Natural killer cell treated with Interleukin-12 subunit alpha and Interleukin-12 subunit beta and Interleukin-15 and Interleukin-18, amount 100 ng/mL, for 72 hours (primary cell): ENCODE measurements around the gene SND1. TPM values are rescaled to one million over a fixed set of nuclear protein-coding genes. Genes with fewer than 3 reads are reported as not detected.
A peak's percentile ranks its signal among the peaks of the same experiment; 100 is the strongest.

ENCODE experiments used
- ATAC-seq, 2 donors: fragments of 150-1000 bp; cut with Tn5 transposase in 1 of 2; sonication (Bioruptor Pico), chemical (Tn5 transposase) in 1 of 2; 2 replicates each; pipeline ENCODE4 v1.10.0; 2021
- DNase-seq: peaks from one replicate; pipeline ENCODE4 v3.0.0; 2022; ENCODE audit warnings: low spot score
- H3K27ac Mint-ChIP-seq, 2 donors: 1 replicate in 1 of 2; 2 replicates in 1 of 2; pipeline ENCODE4 v1.8.0; 2022; ENCODE audit warnings: mixed read lengths in 2 of 2, mild to moderate bottlenecking in 1 of 2, moderate library complexity in 1 of 2
- H3K27me3 Mint-ChIP-seq, 2 donors: 1 replicate in 1 of 2; 2 replicates in 1 of 2; pipeline ENCODE4 v1.8.0; 2022; ENCODE audit warnings: mixed read lengths in 2 of 2
- H3K36me3 Mint-ChIP-seq: one replicate; pipeline ENCODE4 v1.8.0; 2022; ENCODE audit warnings: mixed read lengths
- H3K4me1 Mint-ChIP-seq, 2 donors: 1 replicate in 1 of 2; 2 replicates in 1 of 2; pipeline ENCODE4 v1.8.0; 2022; ENCODE audit warnings: low read depth in 2 of 2, mixed read lengths in 2 of 2, mild to moderate bottlenecking in 1 of 2
- H3K4me3 Mint-ChIP-seq: one replicate; pipeline ENCODE4 v1.8.0; 2022; ENCODE audit warnings: mixed read lengths
- H3K9me3 Mint-ChIP-seq: 2 replicates; pipeline ENCODE4 v1.8.0; 2022; ENCODE audit warnings: mixed read lengths
- total RNA-seq, 2 donors: library from RNA; stranded (reverse); gene quantifications; one replicate each; pipeline ENCODE4 v1.2.3, GENCODE V29; 2022

Gene SND1
- total RNA-seq, 2 donors from 2014 or later: 311 to 347 TPM

DNA sequence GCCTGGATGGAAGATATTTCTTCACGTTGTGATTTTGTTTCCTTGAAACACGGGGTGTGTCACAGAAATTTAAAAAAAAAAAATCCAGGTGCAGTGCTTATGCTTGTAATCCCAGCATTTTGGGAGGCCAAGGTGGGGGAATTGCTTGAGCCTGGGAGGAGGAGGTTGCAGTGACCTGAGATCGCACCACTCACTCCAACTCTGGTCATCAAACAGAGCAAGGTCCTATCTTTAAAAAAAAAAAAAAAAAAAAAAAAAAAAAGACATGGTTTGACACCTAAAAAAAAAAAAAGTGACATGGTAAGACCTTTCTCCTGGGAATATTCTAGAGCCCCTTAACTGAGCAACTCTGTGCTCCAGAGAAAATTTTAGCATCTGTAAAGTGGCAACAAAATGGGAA lies 388.2 kb downstream of the SND1 start:
- no peak for ATAC-seq
- no peaks in the 10 kb centered on the region for H3K27me3 Mint-ChIP-seq
- no peaks in the 10 kb centered on the region for H3K36me3 Mint-ChIP-seq
- peaks cover 20 to 30% of the 10 kb centered on the region in 2 donors for H3K4me1 Mint-ChIP-seq
- no peak for DNase-seq
- H3K27ac Mint-ChIP-seq: no peak overlapping the region
- no peak overlapping the region for H3K4me3 Mint-ChIP-seq
- no peaks in the 10 kb centered on the region for H3K9me3 Mint-ChIP-seq

DNA sequence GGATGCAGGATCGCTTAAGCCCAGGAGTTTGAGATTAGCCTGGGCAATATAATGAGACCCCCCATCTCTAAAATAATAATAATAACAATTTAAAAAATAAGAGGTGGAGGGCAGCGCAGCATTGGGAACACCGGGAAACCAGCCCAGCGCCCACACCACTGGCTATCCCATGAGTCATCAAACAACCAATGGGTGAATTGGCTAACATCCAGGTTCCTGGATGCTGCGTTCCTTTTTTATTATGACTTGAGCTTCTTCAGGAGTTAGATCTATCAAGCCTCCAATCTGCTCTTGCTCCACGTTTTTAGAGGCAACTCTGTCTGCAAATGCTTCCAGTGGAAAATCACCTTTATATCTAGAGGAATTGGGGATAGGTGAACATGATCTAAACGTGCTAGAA lies 389.2 kb downstream of the SND1 start:
- H3K27ac Mint-ChIP-seq: no peak overlapping the region
- no peaks in the 10 kb centered on the region for H3K36me3 Mint-ChIP-seq
- H3K4me3 Mint-ChIP-seq: no peak overlapping the region
- H3K9me3 Mint-ChIP-seq: no peaks in the 10 kb centered on the region
- H3K4me1 Mint-ChIP-seq: peaks cover 18 to 28% of the 10 kb centered on the region in 2 donors
- ATAC-seq: no peak
- no peak for DNase-seq
- no peaks in the 10 kb centered on the region for H3K27me3 Mint-ChIP-seq

DNA sequence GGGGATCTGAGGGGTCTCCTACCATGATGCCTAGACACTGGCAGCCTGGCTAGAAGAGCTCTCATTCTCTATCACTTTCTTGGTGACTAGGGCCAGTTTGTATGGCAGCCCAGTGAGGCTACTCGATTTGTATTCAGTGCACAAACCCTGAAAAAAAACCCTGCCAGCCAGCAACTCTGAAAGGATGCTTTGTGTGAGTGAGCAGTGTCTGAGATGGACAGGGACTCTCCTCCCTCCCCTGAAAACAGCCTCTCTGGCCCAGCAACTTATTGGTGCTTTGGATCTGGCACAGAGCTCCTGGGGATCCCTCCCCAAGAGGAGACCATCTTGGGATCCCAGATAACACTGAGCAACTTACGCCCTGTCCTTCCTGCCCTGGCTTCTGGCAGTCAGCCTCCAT lies 390.0 kb downstream of the SND1 start:
- no peak overlapping the region for H3K27ac Mint-ChIP-seq
- no peak overlapping the region for H3K4me3 Mint-ChIP-seq
- no peaks in the 10 kb centered on the region for H3K9me3 Mint-ChIP-seq
- peaks cover 18 to 28% of the 10 kb centered on the region in 2 donors for H3K4me1 Mint-ChIP-seq
- H3K36me3 Mint-ChIP-seq: no peaks in the 10 kb centered on the region
- H3K27me3 Mint-ChIP-seq: no peaks in the 10 kb centered on the region
- ATAC-seq: no peak
- DNase-seq: no peak

DNA sequence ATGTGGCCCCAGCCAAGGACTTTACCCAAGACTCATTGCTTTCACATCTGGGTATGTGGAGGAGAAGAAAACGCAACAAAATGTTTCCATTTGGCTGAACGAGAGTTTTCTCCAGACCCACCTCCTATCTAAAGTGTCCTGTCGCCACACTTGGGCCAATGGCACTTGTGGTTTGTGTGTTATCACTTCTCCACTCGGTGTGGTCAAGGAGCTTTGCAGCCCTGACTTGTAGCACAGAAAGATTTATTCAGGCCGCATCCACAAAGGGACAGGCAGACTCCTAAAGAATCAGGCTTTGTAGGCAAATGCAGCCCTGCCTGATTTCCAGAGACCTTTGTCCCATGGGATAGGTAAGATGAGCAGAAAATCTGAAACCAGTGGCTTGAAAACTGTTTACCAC lies 392.1 kb downstream of the SND1 start:
- Mint-ChIP-seq H3K9me3 (no peaks in the 10 kb centered on the region), H3K4me1 (peaks cover 19 to 22% of the 10 kb centered on the region in 2 donors), H3K4me3 (no peak overlapping the region), H3K27me3 (no peaks in the 10 kb centered on the region), H3K36me3 (peaks cover under 1% of the 10 kb centered on the region), H3K27ac (no peak overlapping the region)
- no peak for DNase-seq
- no peak for ATAC-seq

DNA sequence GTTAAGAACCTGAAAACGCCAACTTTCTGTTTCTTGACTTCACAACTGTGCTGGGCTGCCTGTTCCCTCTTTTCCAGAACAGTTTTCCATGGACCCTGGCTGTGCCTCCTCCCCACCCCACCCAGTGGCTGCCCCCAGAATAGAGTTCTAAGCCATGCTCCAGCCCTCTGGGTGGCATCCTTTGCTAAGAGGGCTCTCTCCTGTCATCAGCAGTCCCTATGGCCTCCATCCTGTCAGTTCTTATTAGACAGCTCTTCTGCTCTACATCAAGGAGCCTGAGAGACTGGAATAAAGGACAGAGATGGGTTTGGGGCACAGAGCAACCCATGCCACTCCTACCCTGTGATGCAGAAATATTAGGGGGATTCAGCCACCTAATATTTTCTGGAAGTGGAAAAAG lies 393.2 kb downstream of the SND1 start:
- Mint-ChIP-seq H3K4me1 (peaks cover 22 to 32% of the 10 kb centered on the region in 2 donors), H3K36me3 (peaks cover 5% of the 10 kb centered on the region), H3K27me3 (no peaks in the 10 kb centered on the region), H3K4me3 (no peak overlapping the region), H3K27ac (no peak overlapping the region), H3K9me3 (no peaks in the 10 kb centered on the region)
- no peak for ATAC-seq
- no peak for DNase-seq

DNA sequence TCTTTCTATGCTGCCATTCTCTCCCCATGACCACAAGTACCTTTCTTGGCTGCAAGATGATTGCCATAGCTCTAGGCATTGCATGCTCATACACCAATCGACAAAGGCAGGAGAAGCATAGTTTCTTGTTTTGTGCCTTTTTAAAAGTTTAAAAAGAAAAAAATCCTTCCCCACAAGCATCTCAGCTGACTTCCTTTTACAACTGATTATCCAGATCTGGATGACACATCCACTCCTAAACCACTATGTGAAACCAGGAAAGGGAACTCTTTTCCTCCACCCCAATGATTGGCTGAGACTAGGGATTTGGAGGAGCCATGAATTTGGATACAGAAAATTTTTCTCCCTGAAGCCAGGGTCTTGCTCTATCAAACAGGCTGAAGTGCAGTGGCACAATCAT lies 393.8 kb downstream of the SND1 start:
- Mint-ChIP-seq H3K9me3 (no peaks in the 10 kb centered on the region), H3K36me3 (peaks cover 11% of the 10 kb centered on the region), H3K4me3 (no peak overlapping the region), H3K27ac (no peak overlapping the region), H3K4me1 (peaks cover 22 to 38% of the 10 kb centered on the region in 2 donors), H3K27me3 (no peaks in the 10 kb centered on the region)
- ATAC-seq: no peak
- no peak for DNase-seq

DNA sequence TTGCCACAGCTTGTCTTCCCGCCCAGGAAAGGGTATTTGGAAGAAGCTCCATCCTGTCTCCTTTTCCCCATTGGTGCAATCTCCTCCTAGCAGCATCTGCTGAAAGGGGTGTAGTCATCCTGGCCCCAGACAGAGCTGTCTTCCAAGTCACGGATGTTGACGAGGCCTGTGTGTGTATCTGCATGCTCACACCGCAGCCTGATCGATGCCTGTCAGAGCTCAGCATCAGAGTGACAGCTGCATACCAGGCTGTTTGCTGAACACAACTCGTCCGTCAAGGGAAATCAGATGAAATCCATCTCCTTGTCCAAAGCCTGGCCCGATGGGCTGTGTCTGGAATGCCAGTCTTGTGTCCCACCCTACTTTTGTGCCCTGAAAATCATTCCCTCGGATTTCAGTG lies 400.4 kb downstream of the SND1 start:
- peaks cover 14 to 29% of the 10 kb centered on the region in 2 donors for H3K4me1 Mint-ChIP-seq
- H3K9me3 Mint-ChIP-seq: no peaks in the 10 kb centered on the region
- DNase-seq (peak; percentile 32), ATAC-seq (no peak)
- no peak overlapping the region for H3K27ac Mint-ChIP-seq
- peaks cover 12% of the 10 kb centered on the region for H3K36me3 Mint-ChIP-seq
- H3K27me3 Mint-ChIP-seq: no peaks in the 10 kb centered on the region
- H3K4me3 Mint-ChIP-seq: no peak overlapping the region

DNA sequence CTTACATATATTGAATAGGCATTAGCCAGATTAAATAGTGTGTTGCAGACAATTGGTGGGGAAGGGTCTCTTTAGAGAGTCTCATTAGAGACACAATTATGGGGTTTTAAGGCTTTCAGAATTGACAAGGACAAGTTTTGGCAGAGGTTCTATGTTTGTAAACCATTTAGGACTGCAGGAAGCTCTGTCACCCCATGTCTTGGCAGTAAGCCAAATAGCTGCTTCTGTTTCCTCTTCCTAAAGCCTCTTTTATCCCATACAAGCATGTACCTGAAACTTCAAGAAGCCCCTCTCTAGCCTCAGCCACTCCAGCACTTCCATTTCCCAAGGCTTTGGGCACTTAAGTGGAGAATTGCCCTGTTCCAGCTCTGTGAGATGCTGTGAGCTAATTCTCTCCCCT lies 401.0 kb downstream of the SND1 start:
- no peak overlapping the region for H3K27ac Mint-ChIP-seq
- no peak for ATAC-seq
- no peaks in the 10 kb centered on the region for H3K9me3 Mint-ChIP-seq
- H3K4me3 Mint-ChIP-seq: no peak overlapping the region
- no peaks in the 10 kb centered on the region for H3K27me3 Mint-ChIP-seq
- DNase-seq: no peak
- H3K36me3 Mint-ChIP-seq: peaks cover 12% of the 10 kb centered on the region
- peaks cover 14 to 32% of the 10 kb centered on the region in 2 donors for H3K4me1 Mint-ChIP-seq

DNA sequence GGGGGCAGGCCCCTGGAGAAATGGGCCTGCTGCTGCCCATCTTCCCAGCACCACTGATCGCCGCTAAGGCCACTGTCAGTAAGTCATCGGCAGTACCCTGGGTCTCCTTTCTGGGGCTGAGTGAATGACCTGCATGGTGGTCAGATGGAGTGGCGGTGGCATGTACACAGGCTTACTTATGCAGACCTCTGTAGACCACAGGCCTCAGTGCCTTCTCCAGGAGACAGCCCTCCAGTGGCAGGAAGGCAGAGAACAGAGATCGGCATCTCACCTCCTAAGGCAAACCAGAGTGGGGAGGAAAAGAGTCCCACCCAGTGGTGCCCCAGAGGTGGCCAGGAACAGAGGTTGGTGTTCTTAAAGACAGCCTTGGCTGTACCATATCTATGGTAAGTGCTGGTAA lies 402.0 kb downstream of the SND1 start:
- ATAC-seq (peak; percentile 15 to 39), DNase-seq (peak; percentile 58)
- no peaks in the 10 kb centered on the region for H3K27me3 Mint-ChIP-seq
- H3K4me1 Mint-ChIP-seq: peaks cover 19 to 35% of the 10 kb centered on the region in 2 donors
- no peaks in the 10 kb centered on the region for H3K9me3 Mint-ChIP-seq
- H3K4me3 Mint-ChIP-seq: no peak overlapping the region
- H3K36me3 Mint-ChIP-seq: peaks cover 12% of the 10 kb centered on the region
- no peak overlapping the region for H3K27ac Mint-ChIP-seq

DNA sequence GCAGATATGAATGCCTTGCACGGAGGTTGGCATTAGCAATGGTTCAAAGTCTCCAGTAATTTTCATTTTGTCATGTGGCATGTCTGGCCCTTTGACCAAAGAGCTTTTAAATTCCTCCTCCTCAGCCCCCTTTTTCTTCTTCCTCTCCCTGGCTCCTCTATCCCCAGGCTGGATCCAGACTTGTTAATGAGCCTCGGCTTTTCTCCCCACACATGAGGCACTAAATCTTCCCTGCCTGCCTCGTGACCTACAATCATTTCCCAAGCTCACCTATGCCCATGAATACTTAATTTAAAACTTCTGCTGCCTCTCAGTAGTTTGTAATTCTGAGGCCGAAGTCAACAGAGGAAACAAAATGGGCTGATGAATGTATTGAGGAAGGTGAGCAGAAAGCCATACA lies 402.5 kb downstream of the SND1 start:
- H3K9me3 Mint-ChIP-seq: no peaks in the 10 kb centered on the region
- no peak overlapping the region for H3K27ac Mint-ChIP-seq
- H3K4me1 Mint-ChIP-seq: peaks cover 18 to 35% of the 10 kb centered on the region in 2 donors
- no peak for ATAC-seq
- H3K4me3 Mint-ChIP-seq: no peak overlapping the region
- no peaks in the 10 kb centered on the region for H3K27me3 Mint-ChIP-seq
- peaks cover 7% of the 10 kb centered on the region for H3K36me3 Mint-ChIP-seq
- no peak for DNase-seq

DNA sequence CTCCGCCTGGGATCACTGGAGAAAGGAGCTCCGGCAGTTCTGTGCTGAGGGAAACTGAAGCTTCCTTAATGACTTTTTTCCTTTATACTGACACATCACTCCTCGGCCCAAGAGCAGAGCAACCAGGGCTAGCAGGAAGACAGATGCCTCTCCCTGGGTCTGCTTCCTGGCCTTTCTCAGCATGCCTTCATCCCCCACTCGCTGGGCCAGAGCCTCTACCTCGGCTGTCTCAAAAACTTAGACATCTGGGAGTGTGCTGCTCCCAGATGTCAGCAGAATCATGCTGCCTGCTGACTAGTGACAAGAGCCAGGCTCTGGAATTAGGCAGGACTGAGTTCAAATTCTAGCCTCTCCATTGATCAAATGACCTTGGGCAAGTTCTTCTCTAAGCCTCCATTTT lies 403.6 kb downstream of the SND1 start:
- no peak for ATAC-seq
- Mint-ChIP-seq H3K9me3 (no peaks in the 10 kb centered on the region), H3K4me1 (peaks cover 22 to 32% of the 10 kb centered on the region in 2 donors), H3K27me3 (no peaks in the 10 kb centered on the region), H3K27ac (no peak overlapping the region), H3K36me3 (peaks cover 2% of the 10 kb centered on the region), H3K4me3 (no peak overlapping the region)
- peak; percentile 45 for DNase-seq

DNA sequence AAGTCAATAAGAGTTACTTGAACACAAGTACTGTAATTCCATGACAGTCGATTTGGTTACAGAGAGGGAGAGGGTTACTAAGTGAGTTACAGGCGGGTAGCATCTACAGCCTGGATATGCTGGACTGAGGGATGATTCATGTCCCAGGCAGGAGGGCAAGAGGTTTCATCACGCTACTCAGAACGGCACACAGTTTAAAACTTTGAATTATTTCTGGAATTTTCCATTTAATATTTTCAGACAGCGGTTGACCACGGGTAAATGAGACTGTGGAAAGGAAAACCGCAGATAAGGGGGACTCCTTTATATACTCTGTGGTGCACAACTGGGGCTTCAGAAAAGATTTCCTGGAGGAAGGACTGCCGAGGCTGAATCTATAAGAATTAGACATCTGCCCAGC lies 404.9 kb downstream of the SND1 start:
- no peaks in the 10 kb centered on the region for H3K36me3 Mint-ChIP-seq
- H3K27me3 Mint-ChIP-seq: no peaks in the 10 kb centered on the region
- H3K9me3 Mint-ChIP-seq: no peaks in the 10 kb centered on the region
- ATAC-seq: no peak
- no peak overlapping the region for H3K4me3 Mint-ChIP-seq
- no peak for DNase-seq
- H3K4me1 Mint-ChIP-seq: peaks cover 22 to 23% of the 10 kb centered on the region in 2 donors
- no peak overlapping the region for H3K27ac Mint-ChIP-seq

DNA sequence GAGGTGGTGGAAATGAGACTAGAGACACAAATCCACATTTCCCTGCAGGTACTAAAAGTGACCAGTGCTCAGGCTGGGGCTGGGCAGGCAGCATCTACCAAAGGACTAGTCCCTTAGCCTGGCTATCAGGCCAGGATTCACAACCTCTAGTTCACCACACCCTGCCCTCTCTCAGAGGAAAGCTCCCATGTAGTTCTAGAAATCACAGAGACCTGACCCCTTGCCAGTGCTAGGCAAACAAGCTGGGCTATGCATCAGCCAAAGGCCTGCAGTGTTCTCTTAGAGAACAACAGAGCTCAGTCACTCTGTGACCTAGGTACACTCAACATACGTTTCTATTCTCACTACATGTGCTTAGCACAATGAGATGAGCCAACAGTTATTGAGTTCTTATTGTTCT lies 405.9 kb downstream of the SND1 start:
- DNase-seq (no peak), ATAC-seq (no peak)
- no peaks in the 10 kb centered on the region for H3K27me3 Mint-ChIP-seq
- peaks cover 18 to 23% of the 10 kb centered on the region in 2 donors for H3K4me1 Mint-ChIP-seq
- H3K27ac Mint-ChIP-seq: no peak overlapping the region
- no peak overlapping the region for H3K4me3 Mint-ChIP-seq
- H3K9me3 Mint-ChIP-seq: no peaks in the 10 kb centered on the region
- H3K36me3 Mint-ChIP-seq: no peaks in the 10 kb centered on the region

DNA sequence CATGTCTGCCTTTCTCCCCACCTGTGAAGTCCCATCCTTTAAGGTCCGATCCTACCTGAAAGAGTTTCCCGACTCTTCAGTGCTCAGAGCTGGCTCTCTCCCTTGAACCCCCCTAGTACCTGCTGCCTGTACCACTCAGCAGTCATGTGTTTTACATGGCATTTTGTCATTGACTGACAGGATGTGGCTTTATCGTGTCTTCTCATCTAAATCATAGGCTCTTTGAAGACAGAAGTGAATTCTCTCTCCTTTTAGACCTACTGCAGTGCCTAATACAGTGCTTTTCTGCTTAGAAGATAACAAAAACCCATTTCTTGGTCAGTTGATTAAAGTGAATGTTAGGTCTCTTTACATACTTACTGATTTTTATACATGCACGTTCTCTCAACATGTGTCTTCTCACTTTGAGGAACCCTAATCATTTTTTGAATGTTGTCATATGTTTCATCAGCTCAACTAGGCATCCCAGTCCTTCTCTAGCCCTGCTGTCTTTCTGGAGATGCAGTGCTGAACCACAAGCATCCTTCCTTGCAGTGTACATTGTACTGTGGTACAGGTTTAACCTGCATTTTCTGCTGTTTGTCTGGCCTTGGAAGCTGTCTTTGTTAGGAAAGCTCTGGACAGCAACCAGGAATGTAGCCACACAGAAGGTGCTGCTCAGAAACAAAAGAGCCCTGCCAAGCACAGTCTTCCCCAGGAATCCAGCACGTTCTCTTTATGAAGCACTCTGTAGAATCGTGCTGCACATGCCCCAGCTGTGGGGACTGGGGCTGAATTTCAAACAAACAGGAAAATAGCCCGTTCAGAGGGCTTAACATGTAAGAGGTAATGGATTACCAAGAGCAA lies 407.4 kb downstream of the SND1 start:
- Mint-ChIP-seq H3K27me3 (no peaks in the 10 kb centered on the region), H3K4me3 (peak overlapping the region; percentile 10), H3K36me3 (no peaks in the 10 kb centered on the region), H3K4me1 (peaks cover 26% of the 10 kb centered on the region in 2 donors), H3K9me3 (no peaks in the 10 kb centered on the region), H3K27ac (peak overlapping the region in 1 of 2 donors; percentile 15)
- peak in 1 of 2 donors; percentile 31 for ATAC-seq
- peak; percentile 37 for DNase-seq

DNA sequence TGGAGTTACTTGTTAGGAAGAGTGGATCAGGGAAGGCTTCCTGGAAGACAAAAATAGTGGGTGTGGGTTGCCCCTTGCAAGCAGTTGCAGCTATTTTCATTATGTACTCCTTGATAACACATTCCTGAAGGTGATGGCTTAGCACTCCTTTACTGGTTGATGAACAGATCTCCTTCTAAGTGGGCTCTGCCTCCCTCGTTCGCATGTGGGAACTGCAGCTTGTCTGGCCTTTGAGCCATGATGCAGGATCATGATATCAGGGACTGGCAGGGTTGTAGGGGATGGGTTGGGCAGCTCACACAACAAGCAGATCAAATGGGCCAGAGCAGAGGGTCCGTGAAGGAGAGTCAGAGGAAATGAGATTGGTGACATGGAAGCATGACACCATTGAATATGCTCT lies 408.0 kb downstream of the SND1 start:
- Mint-ChIP-seq H3K27ac (no peak overlapping the region), H3K4me1 (peaks cover 27 to 32% of the 10 kb centered on the region in 2 donors)
- no peak for DNase-seq

More for the DNA sequence above, 408.0 kb downstream of the SND1 start:
- no peak for ATAC-seq
- Mint-ChIP-seq H3K27me3 (no peaks in the 10 kb centered on the region), H3K36me3 (no peaks in the 10 kb centered on the region), H3K9me3 (no peaks in the 10 kb centered on the region), H3K4me3 (no peak overlapping the region)
